Stimulated activated CD4-positive, alpha-beta T cell treated with anti-CD3 and anti-CD28 coated beads, Interleukin-12 subunit alpha, Interleukin-12 subunit beta, amount 100 ng/mL, for 48 hours (primary cell): ENCODE results near the gene FRG1.
"Not testable (repeated sequence)": the region's sequence is repeated elsewhere in the genome, so short reads cannot be mapped to it uniquely, and the experiment has no call there.

Source experiments
- DNase-seq, 3 donors: peaks; one replicate each; pipeline ENCODE4 v3.0.0-alpha.2; 2020; ENCODE audit warnings: low read depth in 2 of 3, low spot score in 1 of 3

The FRG1 gene

GRCh38 chr4:189940178-189941004 lies at the start of gene FRG1:
Gene FRG1 (plus strand): TSS chr4:189940872. CDS start chr4:189941010, 138 bp downstream.
- DNase-seq: peak; percentile 90 to 96 (median 94)

- no peak for DNase-seq
Measured at GRCh38 chr4:189897667-189898066, 43.0 kb upstream of the FRG1 start.

DNA sequence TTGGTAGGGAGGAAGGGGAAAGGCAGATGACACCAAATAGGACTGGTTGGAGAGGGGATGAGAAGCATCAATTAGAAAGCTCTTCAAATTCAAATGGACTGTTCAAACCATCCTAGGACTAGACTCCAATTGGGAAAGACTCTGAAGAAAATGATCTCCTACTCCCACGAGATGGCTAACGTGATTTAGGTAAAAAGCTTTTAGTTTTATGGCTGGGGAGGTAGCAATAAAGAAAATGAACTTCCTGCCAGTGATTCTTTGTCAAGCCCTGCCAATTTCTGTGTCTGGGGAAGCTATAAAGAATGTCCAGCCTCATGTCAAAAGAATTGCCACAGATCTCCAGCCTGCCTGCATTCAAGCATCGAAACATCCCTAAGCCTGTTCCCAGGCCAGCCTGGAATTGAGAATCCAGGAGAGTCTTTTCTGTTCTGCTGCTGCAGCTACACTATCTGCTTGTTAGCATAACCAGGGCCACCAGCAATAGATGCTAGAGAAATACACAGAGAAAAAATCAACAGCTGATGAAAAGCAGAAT lies 41.1 kb upstream of the FRG1 start:
- not testable (repeated sequence) for DNase-seq

GRCh38 chr4:189904420-189905027 lies 36.1 kb upstream of the FRG1 start:
- DNase-seq: peak in 2 of 3 donors; percentile 24 to 57

- no peak for DNase-seq
Measured at GRCh38 chr4:189912170-189912569, 28.5 kb upstream of the FRG1 start.

DNA sequence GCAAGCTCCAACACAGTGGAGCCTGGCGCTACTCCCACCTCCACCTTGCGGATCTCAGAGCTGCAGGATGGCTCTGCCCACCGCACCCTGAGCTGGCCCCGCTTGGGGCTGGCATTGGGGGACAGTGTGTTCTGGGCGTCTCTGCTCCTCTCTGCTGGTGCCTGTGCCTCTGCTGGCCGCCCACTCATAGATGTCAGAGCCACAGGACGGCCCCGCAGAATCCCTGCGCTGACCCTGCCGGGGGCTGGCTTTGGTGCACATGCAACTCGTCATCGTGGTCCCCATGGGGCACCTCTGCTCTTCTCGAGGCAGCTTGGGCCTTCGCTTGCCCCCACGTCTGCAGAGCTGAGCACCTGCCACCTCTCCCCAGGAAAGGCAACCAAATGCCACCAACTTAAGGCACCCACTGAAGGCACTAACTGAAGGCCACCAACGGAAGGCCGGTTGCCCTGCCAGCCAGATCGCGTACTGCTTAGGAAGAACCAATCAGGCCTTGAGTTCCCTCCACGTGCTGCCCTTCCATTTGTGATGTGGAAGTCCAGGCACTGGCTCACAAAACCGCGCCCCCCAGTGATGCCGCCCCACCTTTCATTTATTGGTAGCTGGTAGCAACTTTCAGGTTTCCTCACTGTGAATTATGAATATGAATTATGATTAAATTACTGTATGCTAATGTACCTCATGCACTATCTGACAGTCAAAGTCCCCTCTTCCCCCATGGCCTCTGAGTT lies 23.3 kb upstream of the FRG1 start:
- DNase-seq: no peak

- no peak for DNase-seq
Measured at GRCh38 chr4:189921058-189921457, 19.6 kb upstream of the FRG1 start.

DNA sequence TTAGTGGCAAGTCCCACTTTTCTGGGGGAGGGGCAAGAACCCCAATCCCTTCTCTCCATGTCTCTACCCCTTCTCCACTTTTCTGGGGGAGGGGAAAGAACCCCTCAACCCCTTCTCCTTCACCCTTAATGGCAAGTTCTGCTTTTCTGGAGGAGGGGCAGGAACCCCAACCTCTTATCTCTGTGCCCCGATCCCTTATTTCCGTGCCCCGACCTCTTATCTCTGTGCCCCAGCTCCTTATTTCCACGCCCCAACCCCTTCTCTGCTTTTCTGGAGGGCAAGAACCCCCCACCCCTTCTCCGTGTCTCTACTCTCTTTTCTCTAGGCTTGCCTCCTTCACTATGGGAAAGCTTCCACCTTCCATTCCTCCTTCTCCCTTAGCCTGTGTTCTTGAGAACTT lies 13.9 kb upstream of the FRG1 start:
- not testable (repeated sequence) for DNase-seq

GRCh38 chr4:189941005-189941450 lies 356 bp downstream of the FRG1 start:
- no peak for DNase-seq

GRCh38 chr4:189942412-189942811 lies 1.7 kb downstream of the FRG1 start:
- not testable (repeated sequence) for DNase-seq

GRCh38 chr4:189944077-189944476 lies 3.4 kb downstream of the FRG1 start:
- not testable (repeated sequence) for DNase-seq

GRCh38 chr4:189946906-189947305 lies 6.2 kb downstream of the FRG1 start:
- not testable (repeated sequence) for DNase-seq

DNA sequence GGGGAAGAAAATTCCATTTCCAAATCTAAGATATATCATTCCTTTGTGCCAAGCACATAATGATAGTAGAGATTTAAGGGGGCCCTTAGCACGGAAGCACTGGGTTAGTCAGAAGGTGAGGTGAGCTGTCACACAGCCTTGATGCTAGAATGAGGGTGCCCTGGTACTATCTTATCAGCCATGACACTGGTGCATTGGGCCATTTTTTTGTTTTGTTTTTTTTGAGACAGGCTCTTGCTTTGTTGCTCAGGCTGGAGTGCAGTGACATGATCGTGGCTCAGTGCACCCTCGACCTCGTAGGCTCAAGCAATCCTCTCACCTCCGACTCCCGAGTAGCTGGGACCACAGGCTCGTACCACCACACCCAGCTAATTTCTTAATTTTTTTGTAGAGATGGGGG lies 7.8 kb downstream of the FRG1 start:
- not testable (repeated sequence) for DNase-seq

DNA sequence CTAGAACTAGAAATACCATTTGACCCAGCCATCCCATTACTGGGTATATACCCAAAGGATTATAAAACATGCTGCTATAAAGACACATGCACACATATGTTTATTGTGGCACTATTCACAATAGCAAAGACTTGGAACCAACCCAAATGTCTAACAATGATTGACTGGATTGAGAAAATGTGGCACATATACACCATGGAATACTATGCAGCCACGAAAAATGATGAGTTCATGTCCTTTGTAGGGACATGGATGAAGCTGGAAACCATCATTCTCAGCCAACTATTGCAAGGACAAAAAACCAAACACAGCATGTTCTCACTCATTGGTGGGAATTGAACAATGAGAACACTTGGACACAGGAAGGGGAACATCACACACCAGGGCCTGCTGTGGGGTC lies 28.6 kb downstream of the FRG1 start:
- DNase-seq: not testable (repeated sequence)

DNA sequence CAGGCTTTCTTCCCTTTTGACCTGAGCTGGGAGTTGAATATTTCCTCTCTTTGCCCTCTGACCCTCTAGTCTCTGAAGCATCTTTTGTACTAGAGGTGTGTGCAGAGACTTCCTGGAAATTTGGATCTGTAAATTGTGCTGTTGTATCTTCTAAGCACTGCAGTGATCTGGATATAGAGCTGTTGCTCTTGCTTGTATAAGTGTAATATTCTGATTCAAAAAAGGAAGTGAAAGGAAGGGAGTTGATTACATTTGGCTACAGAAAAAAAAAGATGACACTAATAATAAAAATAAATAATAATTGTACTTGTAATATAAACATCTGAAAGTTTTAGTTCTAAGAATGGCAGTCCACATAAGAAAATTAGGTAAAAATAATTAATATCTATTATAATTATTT lies 33.0 kb downstream of the FRG1 start:
- DNase-seq: no peak

DNA sequence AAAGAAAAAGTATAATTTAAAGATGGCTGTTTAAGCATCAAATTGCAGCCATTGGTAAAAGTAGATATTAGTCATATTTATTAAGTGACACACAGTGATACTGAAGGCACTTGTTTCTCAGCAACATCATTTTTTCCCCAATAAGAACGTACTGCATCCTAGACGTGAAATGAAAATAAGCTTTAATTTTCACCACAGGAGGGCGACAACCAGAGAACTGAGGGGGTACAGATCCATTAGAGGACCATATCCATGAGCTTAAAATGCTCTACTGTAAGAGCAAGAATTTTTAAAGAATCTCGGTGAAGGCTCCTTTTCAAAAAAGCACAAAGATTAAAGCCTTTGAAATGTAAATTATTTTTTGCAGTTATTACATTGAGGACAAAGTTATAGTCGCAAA lies 33.4 kb downstream of the FRG1 start:
- DNase-seq: peak in 1 of 3 donors; percentile 1

DNA sequence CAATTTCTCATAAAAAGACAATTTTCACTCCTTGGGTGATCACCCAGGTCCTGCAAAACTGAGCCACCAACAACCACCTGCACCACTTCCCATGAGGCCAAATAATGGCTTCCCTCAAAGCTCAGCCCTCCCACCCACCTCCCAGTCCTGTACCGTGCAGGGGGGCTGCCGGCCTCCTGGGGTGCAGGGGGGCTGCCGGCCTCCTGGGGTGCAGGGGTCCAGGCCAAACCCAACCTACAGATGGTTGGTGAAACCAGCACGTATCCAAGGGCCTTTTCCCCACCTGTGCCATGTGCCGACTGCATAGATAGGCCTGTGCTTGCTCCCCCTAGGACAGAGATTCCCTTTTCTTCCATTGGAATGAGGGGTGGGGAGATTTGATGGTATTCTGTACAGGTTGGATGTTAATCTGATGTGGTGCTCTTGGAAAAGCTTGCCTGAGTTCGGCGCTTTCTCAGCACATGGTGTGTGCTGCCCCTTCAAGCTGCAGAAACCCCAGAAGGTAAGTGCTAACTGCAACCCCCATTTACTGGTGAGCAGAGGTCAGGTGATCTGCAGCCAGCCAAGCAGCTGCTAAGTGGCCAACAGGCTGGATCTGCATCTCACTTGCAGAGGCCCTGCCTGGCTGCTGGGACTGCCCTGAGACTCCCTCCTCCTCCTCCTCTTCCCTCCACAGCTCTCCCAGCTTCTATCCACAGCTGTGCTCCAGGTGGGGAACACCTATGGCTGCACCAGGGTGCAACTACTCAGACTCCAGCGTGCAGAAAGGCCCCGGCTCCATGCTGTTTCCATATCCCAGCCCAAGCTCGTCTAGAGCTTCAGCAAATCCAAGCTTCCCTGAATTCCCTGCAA lies 38.8 kb downstream of the FRG1 start:
- no peak for DNase-seq

- not testable (repeated sequence) for DNase-seq
Measured at GRCh38 chr4:189980292-189980691, 39.6 kb downstream of the FRG1 start.

DNA sequence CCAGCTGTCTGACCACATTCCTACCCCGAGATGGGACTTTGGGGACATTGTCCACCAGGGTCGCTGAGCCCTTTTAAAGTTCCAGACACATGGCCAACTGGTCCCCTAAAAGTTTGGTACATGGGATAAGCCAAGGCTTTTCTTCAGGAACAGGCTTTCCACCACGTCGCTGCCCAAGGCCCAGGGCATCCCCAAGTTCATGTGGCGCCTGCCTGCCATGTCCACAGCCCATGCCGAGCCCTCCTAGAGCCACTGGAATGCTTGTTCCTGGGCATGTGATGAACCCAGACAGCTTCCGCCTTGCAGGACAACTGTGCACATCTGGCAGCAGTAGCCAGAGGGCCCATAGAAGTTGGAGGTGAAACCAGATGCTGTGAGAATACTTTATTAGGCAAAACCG lies 41.3 kb downstream of the FRG1 start:
- DNase-seq: no peak

DNA sequence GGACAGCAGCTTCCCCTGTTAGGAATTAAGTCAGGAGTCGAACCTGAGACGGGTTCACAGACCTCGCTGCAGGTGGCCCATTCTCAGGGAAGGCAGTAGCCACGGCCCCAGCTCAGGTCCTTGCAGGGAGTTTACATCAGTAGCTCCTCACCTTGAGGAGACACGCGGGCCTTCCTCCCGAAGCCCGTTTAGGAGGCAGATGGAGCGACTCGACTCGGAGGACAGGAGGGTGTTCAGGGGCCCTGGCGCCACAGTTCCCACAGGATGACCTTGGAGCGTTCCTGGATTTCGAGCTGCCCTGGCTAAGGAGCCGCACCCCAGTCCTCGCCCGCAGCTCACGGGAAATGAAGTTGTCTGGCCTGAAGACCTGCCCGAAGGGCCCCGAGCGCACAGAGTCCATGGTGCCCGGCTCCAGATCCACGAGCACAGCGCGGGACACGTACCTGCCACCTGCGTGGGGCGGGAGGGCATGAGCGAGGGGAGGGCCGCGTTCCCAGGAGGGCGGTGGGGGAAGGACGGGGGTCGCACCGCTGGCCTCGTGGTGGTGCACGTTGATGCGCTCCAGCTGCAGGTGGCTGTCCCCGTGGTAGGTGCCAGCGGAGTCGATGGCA lies 43.3 kb downstream of the FRG1 start:
- DNase-seq: not testable (repeated sequence)
